HL-60/S4 treated with phorbol 12-myristate 13-acetate at 8.2 ng/mL for 4 days and 3 days (cell line): ENCODE measurements around the gene SEMA4D.
"Not testable (repeated sequence)": the region's sequence is repeated elsewhere in the genome, so short reads cannot be mapped to it uniquely, and the experiment has no call there.

Experiments
- in situ Hi-C: fragments of 300-500 bp; cut with MboI; formaldehyde crosslinking; loops from 2 replicates; pipeline ENCODE4 v1.15.0; 2022; ENCODE audit warnings: low sequenced_read_pairs

SEMA4D gene

DNA sequence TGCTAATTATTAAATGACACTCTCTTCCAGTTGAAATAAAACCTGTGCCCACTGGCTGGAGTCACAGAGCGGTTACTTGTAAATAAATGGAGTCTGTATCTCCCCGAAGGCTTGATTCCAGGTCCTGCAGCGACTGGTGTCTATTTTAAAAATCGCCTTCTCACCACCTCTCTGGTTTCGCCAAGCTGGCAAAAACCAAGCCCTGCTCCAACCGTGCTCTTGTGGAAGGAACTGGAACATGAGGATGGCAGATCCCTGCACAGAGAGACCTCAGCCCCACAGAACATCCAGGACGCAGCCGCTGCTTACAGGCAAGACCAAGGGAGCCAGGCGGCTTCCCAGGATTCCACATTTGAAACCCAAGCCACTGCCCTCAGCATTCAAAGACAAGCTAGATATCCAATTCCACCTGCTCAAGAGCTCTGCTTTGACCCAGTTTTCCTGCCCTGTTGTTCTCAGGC is 15.0 kb downstream of the SEMA4D start:
- in situ Hi-C loops = no loop called here

DNA sequence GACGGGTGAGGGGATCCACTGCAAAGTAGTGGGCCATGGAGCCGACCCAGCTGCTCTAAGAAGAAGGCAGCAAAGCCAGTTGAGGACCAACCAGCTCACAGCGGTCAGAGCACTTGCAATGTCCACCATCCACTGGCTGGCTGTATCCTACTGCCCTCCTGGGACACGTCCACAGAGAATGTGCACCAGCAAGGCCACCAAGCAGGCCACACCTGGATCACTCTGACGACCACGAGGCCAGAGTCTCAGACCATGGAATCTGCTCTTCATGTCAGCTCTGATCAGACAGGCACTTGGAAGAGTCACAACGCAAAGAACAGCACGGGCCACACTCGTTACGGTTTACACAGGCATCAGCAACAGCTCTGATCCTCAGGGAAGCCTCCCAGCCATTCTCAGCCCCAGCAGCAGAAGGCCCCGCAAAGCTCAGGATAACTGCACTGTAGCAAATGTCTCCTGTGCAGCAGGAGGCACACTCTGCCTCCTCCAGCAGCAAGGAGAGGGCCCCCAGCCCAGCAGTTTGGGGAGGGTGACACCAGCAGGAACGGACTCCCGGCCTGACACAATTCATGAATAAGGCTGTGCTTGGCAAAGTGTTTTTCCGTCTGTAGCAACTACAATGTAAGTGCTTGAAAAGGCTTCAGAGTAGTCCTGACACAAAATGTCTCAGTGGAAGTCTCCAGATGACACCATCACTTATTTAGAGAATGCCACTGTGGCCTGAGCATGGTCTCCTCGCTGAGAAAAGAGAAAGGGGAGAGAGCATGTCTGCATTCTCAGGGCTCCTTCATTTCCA is 15.7 kb downstream of the SEMA4D start:
- in situ Hi-C loops = no loop called here

DNA sequence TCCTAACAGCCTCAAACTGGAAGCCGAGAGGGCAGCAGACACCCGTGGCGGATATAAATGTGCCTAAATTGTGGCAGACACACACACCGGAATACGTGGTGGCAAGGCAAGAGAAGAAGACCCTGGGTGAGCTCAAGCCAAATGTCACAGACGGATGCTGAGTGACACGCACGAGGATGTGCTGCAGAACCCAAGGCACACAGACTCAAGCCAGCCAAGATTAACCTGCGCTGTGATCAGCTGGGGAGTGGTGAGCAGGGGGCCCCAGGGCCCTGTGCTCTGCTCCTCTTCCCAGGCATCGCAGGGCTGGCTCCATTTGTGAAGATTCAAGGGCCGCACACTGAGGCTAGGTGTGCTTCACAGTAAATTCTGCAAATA is 16.4 kb downstream of the SEMA4D start:
- in situ Hi-C loops = no loop called here

DNA sequence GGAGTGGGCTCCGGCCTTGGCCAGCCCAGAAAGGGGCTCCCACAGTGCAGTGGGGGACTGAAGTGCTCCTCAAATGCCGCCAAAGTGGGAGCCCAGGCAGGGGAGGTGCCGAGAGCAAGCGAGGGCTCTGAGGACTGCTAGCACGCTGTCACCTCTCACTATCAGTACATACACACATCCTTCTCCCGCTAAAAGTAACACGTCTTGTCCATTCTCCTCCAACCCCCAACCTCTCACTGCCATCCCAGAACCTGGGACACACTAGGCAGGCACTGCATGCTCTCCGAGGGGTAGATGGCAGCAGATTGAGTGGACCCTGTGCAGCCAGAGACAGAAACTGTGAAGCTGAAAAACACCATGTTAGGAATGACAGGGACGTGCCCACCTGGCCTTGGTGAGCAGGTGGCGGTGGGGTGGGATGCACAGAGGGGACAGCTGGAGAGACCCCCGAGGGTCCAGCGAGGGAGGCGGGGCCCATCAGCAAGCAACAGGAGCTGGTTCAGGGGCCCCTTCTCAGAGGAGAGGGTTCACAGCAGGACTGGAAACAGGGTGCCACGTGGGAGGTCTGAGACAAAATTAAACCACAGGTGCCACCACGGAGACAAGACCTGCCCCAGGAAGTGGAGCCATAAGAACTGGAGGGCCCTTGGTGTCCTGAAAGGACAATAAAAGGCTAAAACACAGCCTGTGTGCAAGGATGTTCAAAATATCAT is 16.9 kb downstream of the SEMA4D start:
- in situ Hi-C loops = no loop called here

DNA sequence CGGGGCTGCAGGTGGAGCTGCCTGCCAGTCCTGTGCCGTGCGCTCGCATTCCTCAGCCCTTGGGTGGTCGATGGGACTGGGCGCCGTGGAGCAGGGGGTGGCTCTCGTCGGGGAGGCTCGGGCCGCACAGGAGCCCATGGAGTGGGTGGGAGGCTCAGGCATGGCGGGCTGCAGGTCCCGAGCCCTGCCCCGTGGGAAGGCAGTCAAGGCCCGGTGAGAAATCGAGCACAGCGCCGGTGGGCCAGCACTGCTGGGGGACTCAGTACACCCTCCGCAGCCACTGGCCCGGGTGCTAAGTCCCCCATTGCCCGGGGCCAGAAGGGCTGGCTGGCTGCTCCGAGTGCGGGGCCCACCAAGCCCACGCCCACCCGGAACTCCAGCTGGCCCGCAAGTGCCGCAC is 17.5 kb downstream of the SEMA4D start:
- in situ Hi-C loops = not testable (repeated sequence)

DNA sequence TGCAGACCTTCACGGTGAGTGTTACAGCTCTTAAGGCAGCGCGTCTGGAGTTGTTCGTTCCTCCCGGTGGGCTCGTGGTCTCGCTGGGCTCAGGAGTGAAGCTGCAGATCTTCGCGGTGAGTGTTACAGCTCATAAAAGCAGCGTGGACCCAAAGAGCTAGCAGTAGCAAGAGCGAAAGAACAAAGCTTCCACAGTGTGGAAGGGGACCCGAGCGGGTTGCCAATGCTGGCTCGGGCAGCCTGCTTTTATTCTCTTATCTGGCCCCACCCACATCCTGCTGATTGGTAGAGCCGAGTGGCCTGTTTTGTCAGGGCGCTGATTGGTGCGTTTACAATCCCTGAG is 18.3 kb downstream of the SEMA4D start:
- in situ Hi-C loops = not testable (repeated sequence)

DNA sequence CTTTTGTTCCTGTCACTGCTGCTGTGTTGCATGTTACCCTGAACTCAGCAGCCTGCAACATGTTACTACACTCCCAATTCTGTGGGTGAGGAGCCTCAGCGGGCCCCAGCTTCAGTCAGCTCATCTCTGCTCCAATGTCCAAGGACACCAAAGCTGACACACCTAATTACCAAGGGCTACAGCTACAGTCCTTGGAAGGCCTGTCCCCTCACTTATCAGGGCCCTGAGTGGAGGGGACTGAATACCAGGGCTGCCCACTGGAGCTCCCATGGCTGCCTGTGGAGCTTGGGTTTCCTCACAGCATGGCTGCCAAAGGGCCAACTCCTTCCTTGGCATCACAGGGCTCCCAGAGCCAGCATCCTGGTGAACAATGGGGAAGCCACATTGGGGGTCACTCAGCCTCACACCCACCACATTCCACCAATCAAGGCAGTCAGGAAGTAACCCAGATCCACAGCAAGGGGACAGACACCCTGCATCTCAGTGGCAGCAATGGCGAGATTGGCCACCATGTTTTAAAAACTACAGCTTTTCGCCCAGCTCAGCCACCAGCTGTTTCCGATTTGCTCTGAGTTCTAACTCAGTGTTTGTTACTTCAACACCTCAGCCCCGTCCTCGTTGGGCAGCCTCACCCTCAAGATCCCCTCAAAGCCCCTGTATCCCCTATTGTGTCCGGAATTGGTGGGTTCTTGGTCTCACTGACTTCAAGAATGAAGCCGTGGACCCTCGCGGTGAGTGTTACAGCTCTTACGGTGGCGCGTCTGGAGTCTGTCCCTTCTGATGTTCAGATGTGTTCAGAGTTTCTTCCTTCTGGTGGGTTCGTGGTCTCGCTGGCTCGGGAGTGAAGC is 18.9 kb downstream of the SEMA4D start:
- in situ Hi-C loops = no loop called here

DNA sequence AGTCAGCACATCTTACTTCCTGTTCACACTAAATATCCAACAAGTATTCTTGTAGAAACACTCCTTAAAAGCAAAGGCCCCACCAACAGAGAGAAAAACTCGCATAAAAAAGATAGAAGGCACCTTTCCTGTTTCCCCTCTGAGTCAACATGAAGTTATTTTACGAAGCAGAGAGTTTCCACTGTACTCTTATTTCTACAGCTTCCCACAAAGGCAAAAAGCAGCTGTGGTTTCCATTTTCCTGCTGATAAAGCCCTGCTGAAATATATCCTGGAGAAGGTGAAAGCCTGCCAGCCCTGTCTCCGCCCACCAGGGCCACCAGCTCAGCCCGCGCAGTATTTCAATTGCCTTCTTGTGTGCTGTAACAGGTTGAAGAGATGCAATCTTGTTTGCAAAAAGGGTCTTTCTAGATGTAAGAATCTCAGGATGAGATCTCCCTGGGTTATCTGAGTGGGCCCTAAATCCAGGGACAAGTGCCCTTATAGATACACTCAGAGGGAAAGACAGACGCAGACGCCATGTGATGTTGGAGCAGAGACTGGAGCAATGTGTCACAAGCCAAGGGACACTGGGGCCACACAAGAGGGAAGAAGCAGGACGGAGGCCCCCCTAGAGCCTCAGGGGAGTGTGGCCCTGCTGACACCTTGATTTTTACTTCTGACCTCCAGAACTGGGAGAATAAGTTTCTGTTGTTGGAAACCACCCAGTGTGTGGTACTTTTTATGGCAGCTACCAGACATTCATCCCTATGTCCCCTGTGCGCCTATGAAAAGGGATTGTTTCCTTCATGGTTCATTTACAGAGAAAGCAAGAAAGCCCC is 19.9 kb downstream of the SEMA4D start:
- in situ Hi-C loops = no loop called here

DNA sequence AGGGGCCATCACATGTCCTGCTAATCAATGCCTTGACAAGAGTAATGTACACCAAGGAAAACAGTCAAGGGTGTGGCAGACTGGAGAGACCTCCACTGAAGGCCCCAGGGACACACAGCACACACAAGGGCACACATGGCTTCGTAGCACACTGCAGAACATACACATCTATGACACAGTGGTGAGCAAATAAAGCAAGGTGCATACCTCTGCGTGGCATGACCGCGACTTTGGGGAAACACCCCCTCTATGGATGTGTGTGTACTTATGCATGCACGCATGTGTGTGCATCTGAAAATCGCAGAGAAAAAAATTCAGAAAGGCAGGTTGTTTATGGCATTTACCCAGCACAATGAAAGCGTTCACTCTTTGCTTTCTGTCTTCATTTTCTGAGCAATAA is 20.5 kb downstream of the SEMA4D start:
- in situ Hi-C loops = no loop called here

DNA sequence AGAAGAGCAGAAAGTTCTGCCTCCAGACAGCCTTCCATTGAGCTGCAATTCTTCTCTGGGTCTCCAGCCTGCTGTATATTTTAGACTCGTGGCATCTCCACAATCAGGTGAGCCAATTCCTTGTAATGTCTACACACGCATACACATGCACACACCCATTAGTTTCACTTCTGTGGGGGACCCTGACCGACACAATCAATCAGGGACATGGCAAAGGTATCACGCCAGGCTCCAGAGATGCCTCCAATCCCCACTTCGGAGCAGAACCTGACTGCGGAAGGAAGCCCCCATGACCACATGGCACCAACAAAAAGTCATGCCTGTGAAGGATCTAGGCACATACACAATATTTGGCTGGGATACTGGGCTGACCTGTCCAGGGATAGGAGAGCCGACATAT is 21.4 kb downstream of the SEMA4D start:
- in situ Hi-C loops = no loop called here

DNA sequence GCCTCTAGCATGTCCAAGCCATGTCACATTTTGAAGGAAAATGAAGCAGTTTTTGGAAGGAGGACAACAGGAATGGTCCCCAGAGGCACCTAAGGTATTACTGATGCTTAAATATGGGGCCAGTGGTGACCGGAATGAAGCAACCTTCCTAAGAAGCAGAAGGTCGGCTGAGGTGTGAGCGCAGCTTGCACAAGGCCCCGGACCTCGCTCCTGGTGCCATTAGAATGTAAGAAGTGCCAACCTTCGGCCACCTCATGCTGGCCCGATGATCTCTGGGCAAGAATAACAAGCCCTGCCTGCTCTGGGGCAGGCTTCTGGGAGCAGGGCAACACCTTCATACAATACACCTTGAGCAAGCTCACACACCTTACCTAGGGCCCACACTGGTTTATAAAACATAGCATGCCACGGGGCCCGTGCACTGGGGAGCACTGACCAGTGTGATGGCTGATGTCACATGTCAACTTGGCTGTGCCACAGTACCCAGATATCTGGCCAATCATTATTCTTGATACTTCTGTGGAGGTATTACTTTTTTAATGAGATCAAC is 21.9 kb downstream of the SEMA4D start:
- in situ Hi-C loops = no loop called here

DNA sequence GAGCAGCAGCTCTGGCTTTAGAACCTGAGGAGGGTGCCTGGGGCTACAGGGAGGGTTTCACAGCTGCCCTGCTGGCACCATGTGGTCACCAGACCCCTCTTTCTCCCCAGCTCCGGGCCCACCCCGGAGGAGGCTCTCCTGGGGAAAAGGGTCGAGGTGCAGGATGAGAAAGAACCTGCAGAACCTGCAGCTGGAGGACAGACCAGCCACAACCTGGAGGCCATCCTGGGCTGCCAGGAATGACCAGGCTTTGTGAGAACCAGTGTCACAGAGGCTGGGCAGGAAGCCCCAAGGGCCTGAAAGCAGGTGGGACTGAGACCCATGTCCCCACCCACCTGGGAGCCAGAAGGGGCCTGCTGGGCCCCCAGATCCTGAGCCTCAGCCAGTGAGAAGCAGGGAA is 23.0 kb downstream of the SEMA4D start:
- in situ Hi-C loops = no loop called here

DNA sequence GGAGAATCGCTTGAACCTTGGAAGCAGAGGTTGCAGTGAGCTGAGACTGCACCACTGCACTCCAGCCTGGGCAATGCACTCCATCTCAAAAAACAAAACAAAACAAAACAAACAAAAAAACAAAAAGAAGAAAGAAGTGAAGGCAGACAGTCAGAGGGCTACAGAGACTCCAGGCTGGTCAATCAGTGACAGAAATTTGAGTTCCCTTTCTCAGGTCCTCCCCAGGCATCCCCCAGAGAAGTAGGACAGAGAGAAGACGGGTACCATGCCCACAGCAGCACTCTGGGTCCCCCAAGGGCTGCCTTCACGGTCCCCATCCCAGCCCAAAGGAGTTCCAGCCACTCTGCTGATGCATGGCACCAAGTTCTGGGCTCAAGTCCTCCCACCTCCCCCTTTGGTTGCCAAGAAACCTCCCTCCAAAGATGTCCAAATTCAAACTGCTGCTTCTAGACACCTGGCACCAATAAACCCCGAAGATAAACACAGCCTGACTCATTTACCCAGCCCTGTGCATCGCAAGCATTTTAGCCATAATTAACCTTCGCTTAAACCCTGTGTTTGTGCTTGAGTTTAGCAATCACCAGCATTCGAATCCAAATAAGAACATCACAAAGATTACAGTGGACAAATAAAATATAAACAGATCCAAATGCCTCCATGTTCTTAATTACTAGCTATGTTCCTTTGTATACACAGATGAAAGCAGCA is 24.0 kb downstream of the SEMA4D start:
- in situ Hi-C loops = no loop called here

DNA sequence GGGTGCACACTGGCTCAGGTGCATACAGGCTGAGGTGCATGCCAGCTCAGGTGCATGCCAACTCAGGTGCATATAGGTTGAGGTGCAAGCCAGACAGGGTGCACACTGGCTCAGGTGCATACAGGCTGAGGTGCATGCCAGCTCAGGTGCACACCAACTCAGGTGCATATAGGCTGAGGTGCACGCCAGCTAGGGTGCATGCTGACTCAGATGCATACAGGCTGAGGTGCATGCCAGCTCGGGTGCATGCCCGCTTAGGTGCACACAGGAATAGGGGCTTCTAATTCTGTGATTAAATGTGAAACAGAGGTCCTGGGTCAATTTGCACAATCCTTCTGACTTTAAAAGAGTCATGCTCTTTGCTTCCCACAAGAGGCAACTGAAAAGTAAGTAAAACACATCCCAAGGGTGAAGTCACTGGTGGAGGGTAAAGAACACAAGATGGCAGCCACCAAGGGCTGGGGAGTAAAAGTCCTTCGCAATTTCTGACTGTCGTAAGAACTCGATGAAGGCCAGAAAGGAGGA is 26.1 kb downstream of the SEMA4D start:
- in situ Hi-C loops = not testable (repeated sequence)

DNA sequence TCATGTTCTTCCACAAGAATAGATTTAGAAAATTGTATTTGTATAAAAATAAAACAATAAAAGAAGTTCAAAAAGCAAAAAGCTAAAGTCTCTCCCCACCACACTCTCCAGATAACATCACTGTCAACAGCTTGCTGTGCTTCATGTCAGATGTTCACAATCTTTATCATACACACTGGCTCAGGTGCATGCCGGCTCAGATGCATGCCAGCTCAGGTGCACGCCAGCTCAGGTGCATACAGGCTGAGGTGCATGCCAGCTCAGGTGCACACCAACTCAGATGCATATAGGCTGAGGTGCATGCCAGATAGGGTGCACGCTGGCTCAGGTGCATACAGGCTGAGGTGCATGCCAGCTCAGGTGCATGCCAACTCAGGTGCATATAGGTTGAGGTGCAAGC is 26.5 kb downstream of the SEMA4D start:
- in situ Hi-C loops = no loop called here

DNA sequence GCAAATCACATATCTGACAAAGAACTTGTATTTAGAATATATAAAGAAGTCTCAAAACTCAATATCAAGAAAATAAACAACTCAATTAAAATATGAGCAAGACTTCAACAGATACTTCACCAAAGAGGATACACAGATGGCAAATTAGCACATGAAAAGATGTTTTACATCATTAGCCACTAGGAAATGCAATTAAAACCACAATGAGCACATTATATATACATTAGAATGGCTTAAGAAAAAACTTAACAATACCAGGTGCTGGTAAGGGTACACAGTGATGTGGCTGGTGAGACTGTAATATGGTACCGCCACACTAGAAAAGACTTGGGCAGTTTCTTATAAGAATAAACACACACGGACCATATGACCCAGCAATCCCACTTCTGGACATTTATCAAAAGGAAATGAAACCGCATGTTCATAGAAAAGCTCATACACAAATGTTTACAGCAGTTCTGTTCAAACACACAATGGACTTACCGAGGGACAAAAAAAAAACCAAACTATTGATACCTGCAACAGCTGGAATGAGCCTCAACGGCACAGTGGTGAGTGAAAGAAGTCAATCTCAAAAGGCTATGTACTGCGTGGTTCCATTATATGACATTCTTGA is 27.6 kb downstream of the SEMA4D start:
- in situ Hi-C loops = no loop called here

DNA sequence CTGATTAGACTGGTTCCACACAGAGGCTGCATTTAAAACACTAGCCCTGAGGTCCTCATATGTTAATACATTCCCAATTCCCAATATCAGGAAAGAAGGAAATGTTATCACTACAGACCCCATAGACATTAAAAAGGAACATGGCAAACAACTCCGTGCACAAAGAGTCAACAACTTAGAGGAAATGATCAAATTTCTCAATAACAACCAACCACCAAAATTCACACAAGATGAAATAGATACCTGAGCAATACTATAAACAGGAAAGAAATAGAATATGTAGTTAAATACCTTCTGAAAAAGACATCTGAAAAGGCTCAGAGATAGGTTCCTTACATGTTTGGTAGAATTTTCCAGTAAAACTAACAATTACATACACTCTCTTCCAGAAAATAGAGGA is 28.9 kb downstream of the SEMA4D start:
- in situ Hi-C loops = loop anchor here (10.0 kb wide), 2 partner anchors 46 to 54 kb away; no protein-coding TSS in a partner anchor

DNA sequence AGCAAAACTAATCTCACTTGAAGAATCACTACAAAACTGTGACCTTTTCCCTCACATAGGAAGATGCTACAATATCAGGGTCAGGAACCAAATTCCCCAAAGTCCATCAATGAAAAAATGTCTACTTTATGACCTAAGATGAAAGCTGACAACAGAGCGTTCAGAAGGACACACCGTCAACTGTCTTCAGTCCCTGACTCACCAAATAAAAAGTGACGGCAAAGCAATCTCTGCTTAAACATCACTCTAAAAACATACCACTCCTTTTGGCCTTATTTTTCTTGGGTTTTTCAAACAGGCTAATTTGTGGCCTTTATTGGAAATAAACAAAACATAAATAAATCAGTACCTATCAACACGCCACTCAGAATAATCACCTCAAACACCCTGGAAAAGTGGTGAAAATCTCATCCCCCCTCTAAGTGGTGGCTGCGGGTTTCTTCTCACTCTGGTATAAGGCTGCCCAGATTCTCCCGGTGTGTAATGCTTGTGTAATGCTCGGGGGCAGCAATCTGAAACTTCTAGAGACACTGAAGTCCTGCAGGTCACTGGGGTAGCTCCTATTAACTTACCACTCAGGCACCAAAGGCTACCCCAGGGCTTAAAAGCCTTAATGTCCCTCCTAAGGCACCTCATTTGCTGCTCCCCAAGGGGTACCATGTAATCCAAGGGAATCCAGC is 29.5 kb downstream of the SEMA4D start:
- in situ Hi-C loops = loop anchor here (10.0 kb wide), 2 partner anchors 46 to 54 kb away; no protein-coding TSS in a partner anchor
